GM18499 (cell line): ENCODE measurements around the gene CDH26.
"Not testable (repeated sequence)": the region's sequence is repeated elsewhere in the genome, so short reads cannot be mapped to it uniquely, and the experiment has no call there.

Source experiments
- ATAC-seq: cut with Tn5 transposase; IDR thresholded peaks from one replicate; pipeline ENCODE4 v1.9.1; 2021; ENCODE audit warnings: moderate number of reproducible peaks; ENCODE audit not compliant: insufficient read depth, unreplicated experiment

The CDH26 gene

GRCh38 chr20:59940129-59940955 is 17.9 kb upstream of the CDH26 start, which contains the start of the genes FAM217B and PPP1R3D:
TSS of gene FAM217B (plus strand) at chr20:59940389. CDS start at chr20:59943944, 3,555 bp downstream.
TSS of gene PPP1R3D (minus strand) at chr20:59940305. CDS start at chr20:59939931, 374 bp downstream.
- ATAC-seq, result peak; percentile 64

DNA sequence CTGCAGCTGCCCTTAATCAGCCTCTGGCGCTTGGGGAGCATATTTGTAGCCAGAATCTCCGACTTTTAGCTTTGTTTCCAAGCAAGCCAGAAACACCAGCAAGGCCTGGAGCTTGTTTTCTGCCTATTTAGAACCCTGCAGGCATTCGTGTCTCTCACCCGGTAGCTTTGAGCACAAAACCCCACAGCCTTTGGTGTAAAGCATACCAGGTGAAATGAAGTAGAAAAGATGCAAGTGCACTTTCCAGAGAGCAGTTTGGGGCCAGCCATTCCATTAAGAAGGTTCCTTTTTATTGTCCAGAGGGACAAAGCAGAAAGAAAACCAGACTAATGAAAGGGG is 17.3 kb upstream of the CDH26 start:
- ATAC-seq, result no peak

DNA sequence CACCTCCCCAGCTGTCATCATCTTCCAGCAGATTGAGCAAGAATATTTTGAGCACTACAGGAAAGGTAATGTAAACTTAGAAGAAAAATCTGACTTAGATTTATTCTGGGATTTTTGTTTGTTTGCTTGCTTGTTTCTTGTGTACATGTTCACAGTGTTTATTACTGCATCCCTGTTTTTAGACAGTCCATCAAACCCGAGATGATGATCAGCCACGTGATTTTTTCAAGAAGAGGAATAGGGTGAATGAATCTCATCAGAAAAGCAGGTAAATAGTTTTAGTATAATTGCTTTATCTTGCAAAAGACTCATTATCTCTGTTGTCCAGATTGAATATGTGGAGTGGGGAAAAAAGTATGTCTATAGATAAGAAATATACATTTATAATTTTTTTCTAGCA is 16.0 kb upstream of the CDH26 start:
- ATAC-seq, result no peak

DNA sequence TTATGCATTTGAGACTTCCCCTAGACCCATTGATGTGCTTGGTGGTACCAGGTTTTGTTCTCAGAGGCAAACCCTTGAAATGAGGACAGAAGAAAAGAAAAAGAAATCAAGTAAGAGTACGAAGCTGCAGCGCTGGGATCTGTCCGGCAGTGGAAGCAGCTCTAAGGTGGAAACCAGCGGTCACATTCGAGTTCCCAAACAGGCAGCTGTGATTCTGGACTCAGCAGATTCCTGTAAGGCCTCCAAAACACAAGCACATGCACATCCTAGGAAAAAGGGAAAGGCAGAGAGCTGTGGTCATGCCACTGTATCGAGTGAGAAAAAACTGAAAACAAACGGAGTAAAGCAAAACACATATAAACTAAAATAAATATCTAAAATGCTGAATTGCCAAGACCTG is 13.5 kb upstream of the CDH26 start:
- ATAC-seq, result no peak

GRCh38 chr20:59945175-59945574 is 13.0 kb upstream of the CDH26 start:
- no peak for ATAC-seq

DNA sequence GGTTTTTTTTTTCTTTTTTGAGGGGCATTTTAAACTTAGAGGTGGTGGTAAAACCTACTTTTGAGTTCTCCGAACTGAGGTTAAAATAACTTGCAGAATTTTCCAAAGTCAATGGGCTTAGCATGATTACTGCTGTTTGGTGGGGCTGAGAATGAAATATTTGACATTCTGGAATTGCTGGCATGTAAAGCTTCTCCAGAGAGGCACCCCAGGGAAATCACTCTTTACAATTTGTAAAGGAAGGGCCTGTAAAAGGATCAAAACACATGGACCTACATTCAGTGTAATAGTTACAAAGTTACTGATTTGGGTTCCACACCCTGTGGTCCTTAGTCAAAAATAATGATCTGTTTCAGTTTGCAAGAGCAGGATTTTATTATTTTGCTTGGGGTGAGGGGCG is 12.5 kb upstream of the CDH26 start:
- ATAC-seq, result no peak

DNA sequence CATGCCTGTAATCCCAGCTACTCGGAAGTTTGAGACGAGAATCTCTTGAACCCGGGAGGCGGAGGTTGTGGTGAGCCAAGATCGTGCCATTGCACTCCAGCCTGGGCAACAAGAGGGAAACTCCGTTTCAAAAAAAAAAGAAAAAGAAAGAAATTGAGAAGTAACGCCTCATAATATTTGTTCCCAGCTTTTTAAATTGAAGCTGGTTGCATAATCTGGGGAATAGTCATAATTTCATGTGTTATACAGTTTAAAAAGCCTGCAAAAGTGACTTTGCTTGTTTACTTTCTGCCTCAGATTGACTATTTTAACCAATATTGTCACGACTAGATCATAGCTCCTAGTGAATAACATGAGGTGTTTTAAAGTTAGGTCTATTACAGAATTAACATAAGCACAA is 10.8 kb upstream of the CDH26 start:
- ATAC-seq, result no peak

DNA sequence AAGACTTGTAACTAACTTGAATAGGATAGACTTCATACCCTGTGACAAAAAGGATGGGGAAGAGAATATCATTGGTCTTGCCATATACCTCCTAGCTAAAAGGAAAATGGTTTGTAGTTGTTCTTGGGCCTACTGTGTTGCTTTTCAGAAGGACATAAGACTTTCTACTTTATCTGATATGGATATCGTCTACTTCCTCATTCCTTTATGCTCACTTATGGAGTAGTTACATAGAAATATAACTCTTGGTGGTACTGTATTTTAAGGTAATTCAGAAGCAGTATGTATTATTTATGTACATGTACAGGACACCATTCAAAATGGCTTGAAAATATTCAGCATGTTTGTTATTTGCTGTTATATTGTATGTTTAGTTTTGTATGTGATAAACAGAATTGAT is 10.0 kb upstream of the CDH26 start:
- ATAC-seq, result no peak

GRCh38 chr20:59948828-59949720 is 9.1 kb upstream of the CDH26 start:
- ATAC-seq, result no peak

GRCh38 chr20:59949911-59950310 is 8.3 kb upstream of the CDH26 start:
- ATAC-seq, result no peak

DNA sequence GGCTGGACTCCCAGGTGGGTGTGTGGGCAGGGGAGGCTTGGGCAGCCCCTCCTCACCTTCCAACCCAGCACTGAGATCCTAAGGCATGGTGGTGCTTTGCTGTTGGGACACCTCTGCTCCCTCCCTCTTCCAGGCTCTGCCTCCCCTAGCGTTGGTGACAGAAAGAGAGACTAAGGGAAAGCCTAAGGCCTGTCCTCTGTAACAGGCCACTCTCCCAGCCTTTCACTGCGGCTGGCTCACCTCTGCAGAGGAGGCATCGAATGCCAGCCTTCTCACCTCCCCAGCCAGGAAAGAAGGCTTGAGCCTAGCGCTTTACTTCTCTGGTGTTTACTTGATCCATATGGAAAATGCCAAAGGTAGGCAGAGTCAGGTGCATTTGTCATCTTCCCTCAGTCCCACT is 3.5 kb upstream of the CDH26 start:
- no peak for ATAC-seq

- no peak for ATAC-seq
Measured at GRCh38 chr20:59955131-59955796, 3.0 kb upstream of the CDH26 start.

- ATAC-seq, result not testable (repeated sequence)
Measured at GRCh38 chr20:59957568-59957967, 655 bp upstream of the CDH26 start.

- no peak for ATAC-seq
Measured at GRCh38 chr20:59958626-59959025, 403 bp downstream of the CDH26 start.

DNA sequence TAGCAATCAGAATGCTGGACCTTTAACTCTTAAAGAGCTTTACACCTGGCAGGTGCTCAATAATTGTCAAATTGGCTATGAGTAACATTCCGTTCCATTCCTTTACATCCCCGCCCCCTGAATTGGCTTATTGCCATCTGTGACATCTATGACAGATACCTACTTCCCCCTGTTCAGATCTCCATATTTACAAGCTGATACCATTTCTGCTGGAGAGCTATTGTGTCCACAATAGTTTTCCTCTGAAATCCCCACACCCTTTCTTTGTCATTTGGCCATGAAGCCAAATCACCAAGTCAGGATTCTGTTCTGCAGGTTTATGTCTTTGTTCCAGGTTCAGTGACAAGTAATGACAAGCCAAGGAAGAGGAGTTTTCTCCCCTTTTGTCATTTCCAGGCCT is 3.2 kb downstream of the CDH26 start:
- no peak for ATAC-seq

DNA sequence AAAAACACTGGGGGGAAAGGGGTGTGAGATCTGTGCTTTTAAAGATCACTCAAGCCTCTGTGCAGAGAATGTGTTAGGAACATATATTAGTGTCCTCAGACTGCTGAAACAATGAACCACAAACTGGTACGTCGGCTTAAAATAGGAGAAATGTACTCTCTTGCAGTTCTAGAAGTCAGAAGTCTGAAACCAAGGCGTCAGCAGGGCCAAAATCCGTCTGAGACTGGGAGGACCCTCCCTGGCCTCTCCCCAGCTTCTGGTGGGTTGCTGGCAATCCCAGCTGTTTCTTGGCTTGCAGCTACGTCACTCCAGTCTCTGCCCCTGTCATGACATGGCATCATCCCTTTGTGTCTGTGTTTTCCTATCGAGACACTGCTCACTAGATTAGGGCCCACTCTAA is 3.9 kb downstream of the CDH26 start:
- no peak for ATAC-seq

GRCh38 chr20:59966428-59966827 is 8.2 kb downstream of the CDH26 start:
- ATAC-seq, result no peak

GRCh38 chr20:59971428-59971827 is 13.2 kb downstream of the CDH26 start:
- no peak for ATAC-seq

GRCh38 chr20:59972037-59972801 is 14.0 kb downstream of the CDH26 start:
- no peak for ATAC-seq

DNA sequence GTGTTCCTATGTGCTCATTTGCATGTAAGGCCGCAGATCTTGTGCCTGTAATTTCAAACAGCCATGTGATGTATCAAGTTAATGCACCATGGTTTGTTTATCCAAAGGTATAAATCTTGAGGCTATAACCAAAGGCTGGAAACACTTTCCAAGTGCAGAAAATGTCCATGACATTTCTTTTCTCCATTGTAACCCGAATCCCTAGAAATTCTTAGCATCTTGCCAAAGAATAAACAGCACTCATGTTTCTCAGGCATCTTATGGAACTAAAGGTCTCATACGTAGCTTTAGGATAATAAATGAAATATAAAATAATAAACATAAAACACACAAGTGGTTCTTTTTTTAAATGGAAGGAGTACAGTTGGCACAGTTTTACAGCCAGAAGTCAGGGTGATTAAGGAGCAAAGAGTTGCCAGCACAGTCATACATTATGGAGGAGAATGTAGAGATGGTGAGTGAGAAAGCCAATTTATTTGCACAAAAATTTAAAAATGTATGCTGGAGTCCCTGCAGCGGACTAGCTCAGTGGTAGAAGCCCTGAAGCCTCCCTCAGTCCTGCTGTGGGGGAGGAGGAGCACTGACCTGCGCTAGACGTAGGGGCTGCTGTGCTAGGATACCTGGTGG is 18.0 kb downstream of the CDH26 start:
- ATAC-seq, result no peak
